C4-2B (cell line): ENCODE measurements around the gene STAT5A.

Experiments used
- ZFX ChIP-seq: fragments of 450-650 bp; IDR thresholded peaks from 2 replicates; pipeline ENCODE4 v1.6.1; 2017
- TF ChIP-seq, protein P1 (sequence below): fragments of 450-650 bp; conservative IDR thresholded peaks from 2 replicates; pipeline ENCODE4 v1.5.1; 2017; ENCODE audit warnings: mild to moderate bottlenecking

GRCh38 chr17:42333053-42333452 is 44.8 kb downstream of the STAT5A start:
- TF ChIP-seq, protein P1, sequence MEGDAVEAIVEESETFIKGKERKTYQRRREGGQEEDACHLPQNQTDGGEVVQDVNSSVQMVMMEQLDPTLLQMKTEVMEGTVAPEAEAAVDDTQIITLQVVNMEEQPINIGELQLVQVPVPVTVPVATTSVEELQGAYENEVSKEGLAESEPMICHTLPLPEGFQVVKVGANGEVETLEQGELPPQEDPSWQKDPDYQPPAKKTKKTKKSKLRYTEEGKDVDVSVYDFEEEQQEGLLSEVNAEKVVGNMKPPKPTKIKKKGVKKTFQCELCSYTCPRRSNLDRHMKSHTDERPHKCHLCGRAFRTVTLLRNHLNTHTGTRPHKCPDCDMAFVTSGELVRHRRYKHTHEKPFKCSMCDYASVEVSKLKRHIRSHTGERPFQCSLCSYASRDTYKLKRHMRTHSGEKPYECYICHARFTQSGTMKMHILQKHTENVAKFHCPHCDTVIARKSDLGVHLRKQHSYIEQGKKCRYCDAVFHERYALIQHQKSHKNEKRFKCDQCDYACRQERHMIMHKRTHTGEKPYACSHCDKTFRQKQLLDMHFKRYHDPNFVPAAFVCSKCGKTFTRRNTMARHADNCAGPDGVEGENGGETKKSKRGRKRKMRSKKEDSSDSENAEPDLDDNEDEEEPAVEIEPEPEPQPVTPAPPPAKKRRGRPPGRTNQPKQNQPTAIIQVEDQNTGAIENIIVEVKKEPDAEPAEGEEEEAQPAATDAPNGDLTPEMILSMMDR: no peak
- no peak for TF ChIP-seq ZFX
